GM19035 (cell line): ENCODE data around the gene OR5C1.
"Not testable (repeated sequence)": the region's sequence is repeated elsewhere in the genome, so short reads cannot be mapped to it uniquely, and the experiment has no call there.

Experiments
- ATAC-seq: cut with Tn5 transposase; IDR thresholded peaks from one replicate; pipeline ENCODE4 v1.9.1; 2021; ENCODE audit not compliant: unreplicated experiment

OR5C1 gene

GRCh38 chr9:122810306-122810946 is 21.7 kb downstream of the OR5C1 start:
- peak; percentile 92 for ATAC-seq

GRCh38 chr9:122812736-122813135 is 24.0 kb downstream of the OR5C1 start:
- no peak for ATAC-seq

GRCh38 chr9:122814545-122814944 is 25.8 kb downstream of the OR5C1 start:
- ATAC-seq: no peak

- no peak for ATAC-seq
Measured at GRCh38 chr9:122815544-122815943, 26.8 kb downstream of the OR5C1 start.

GRCh38 chr9:122816163-122816867 is 27.6 kb downstream of the OR5C1 start:
- no peak for ATAC-seq

- ATAC-seq: no peak
Measured at GRCh38 chr9:122819326-122819725, 30.6 kb downstream of the OR5C1 start.

GRCh38 chr9:122819791-122820489 is 31.2 kb downstream of the OR5C1 start:
- ATAC-seq: no peak

GRCh38 chr9:122820490-122820845 is 31.7 kb downstream of the OR5C1 start:
- no peak for ATAC-seq

- ATAC-seq: no peak
Measured at GRCh38 chr9:122821278-122821943, 32.7 kb downstream of the OR5C1 start.

GRCh38 chr9:122822056-122822455 is 33.3 kb downstream of the OR5C1 start:
- no peak for ATAC-seq

- no peak for ATAC-seq
Measured at GRCh38 chr9:122822938-122823337, 34.2 kb downstream of the OR5C1 start.

GRCh38 chr9:122827761-122828093 is 39.0 kb downstream of the OR5C1 start:
- ATAC-seq: peak; percentile 18

- not testable (repeated sequence) for ATAC-seq
Measured at GRCh38 chr9:122828965-122829284, 40.2 kb downstream of the OR5C1 start.

GRCh38 chr9:122832194-122832593 is 43.5 kb downstream of the OR5C1 start:
- ATAC-seq: no peak

- no peak for ATAC-seq
Measured at GRCh38 chr9:122835313-122835731, 46.6 kb downstream of the OR5C1 start.

GRCh38 chr9:122837266-122837850 is 48.6 kb downstream of the OR5C1 start:
- ATAC-seq: no peak

GRCh38 chr9:122838441-122838840 is 49.7 kb downstream of the OR5C1 start:
- not testable (repeated sequence) for ATAC-seq
